CD4-positive, alpha-beta T cell treated with Interleukin-17A for 4 hours (primary cell): ENCODE results near the gene RBM6.
A peak's percentile ranks its signal among the peaks of the same experiment; 100 is the strongest.
"Not testable (repeated sequence)": the region's sequence is repeated elsewhere in the genome, so short reads cannot be mapped to it uniquely, and the experiment has no call there.

Experiments used
- DNase-seq: peaks from one replicate; pipeline ENCODE4 v3.0.0-alpha.2; 2020; ENCODE audit warnings: mixed read lengths

The RBM6 gene

GRCh38 chr3:49994476-49994875 lies 54.5 kb downstream of the RBM6 start:
- no peak for DNase-seq

GRCh38 chr3:49996016-49996415 lies 56.1 kb downstream of the RBM6 start:
- DNase-seq: no peak

- DNase-seq: no peak
Measured at GRCh38 chr3:49997862-49998261, 57.9 kb downstream of the RBM6 start.

GRCh38 chr3:49998326-49998725 lies 58.4 kb downstream of the RBM6 start:
- no peak for DNase-seq

- DNase-seq: no peak
Measured at GRCh38 chr3:50001511-50001910, 61.6 kb downstream of the RBM6 start.

GRCh38 chr3:50003216-50003615 lies 63.3 kb downstream of the RBM6 start:
- DNase-seq: no peak

- DNase-seq: no peak
Measured at GRCh38 chr3:50003824-50004223, 63.9 kb downstream of the RBM6 start.

GRCh38 chr3:50008931-50009330 lies 69.0 kb downstream of the RBM6 start:
- DNase-seq: no peak

- DNase-seq: no peak
Measured at GRCh38 chr3:50010959-50011358, 71.0 kb downstream of the RBM6 start.

- no peak for DNase-seq
Measured at GRCh38 chr3:50015918-50016317, 76.0 kb downstream of the RBM6 start.

- DNase-seq: no peak
Measured at GRCh38 chr3:50028346-50028745, 88.4 kb downstream of the RBM6 start.

GRCh38 chr3:50031201-50031600 lies 91.3 kb downstream of the RBM6 start:
- not testable (repeated sequence) for DNase-seq

- no peak for DNase-seq
Measured at GRCh38 chr3:50044976-50045375, 105.0 kb downstream of the RBM6 start.

- no peak for DNase-seq
Measured at GRCh38 chr3:50047426-50047825, 107.5 kb downstream of the RBM6 start.

- no peak for DNase-seq
Measured at GRCh38 chr3:50050361-50050760, 110.4 kb downstream of the RBM6 start.

GRCh38 chr3:50057756-50058155 lies 117.8 kb downstream of the RBM6 start:
- no peak for DNase-seq

- DNase-seq: no peak
Measured at GRCh38 chr3:50068134-50068533, 128.2 kb downstream of the RBM6 start.

GRCh38 chr3:50078091-50078490 lies 138.1 kb downstream of the RBM6 start:
- DNase-seq: no peak

GRCh38 chr3:50078622-50079021 lies 138.7 kb downstream of the RBM6 start:
- DNase-seq: no peak

- not testable (repeated sequence) for DNase-seq
Measured at GRCh38 chr3:50084951-50085350, 145.0 kb downstream of the RBM6 start.

GRCh38 chr3:50088725-50089608 lies 149.0 kb downstream of the RBM6 start, which contains the start of gene RBM5:
TSS of gene RBM5 (plus strand) at chr3:50088919. CDS start at chr3:50090435, 1,516 bp downstream.
- DNase-seq: peak; percentile 93

- DNase-seq: no peak
Measured at GRCh38 chr3:50089609-50089945, 149.6 kb downstream of the RBM6 start.

GRCh38 chr3:50090984-50091383 lies 151.0 kb downstream of the RBM6 start:
- DNase-seq: no peak

GRCh38 chr3:50095352-50095998 lies 155.5 kb downstream of the RBM6 start:
- DNase-seq: no peak
